Neural cell (in vitro differentiated cells): ENCODE results near the gene COMP.

Source experiments
- CTCF ChIP-seq: fragments of 450-650 bp; IDR thresholded peaks from 2 replicates; pipeline ENCODE4 v1.5.1; 2014; ENCODE audit warnings: antibody characterized with exemption, mild to moderate bottlenecking, moderate library complexity; ENCODE audit not compliant: poor library complexity, severe bottlenecking
- EP300 ChIP-seq: fragments of 450-650 bp; conservative IDR thresholded peaks from 2 replicates; pipeline ENCODE4 v1.6.1; 2014; ENCODE audit warnings: antibody characterized with exemption, mild to moderate bottlenecking, moderate library complexity; ENCODE audit not compliant: poor library complexity, severe bottlenecking
- POLR2AphosphoS5 ChIP-seq: IDR thresholded peaks from 2 replicates; pipeline ENCODE4 v1.6.1; 2012
- RAD21 ChIP-seq: fragments of 450-650 bp; conservative IDR thresholded peaks from 2 replicates; pipeline ENCODE4 v1.6.1; 2014; ENCODE audit warnings: antibody characterized with exemption, mild to moderate bottlenecking, moderate library complexity
- TAF1 ChIP-seq: IDR thresholded peaks from 2 replicates; pipeline ENCODE4 v1.6.1; 2012; ENCODE audit warnings: low read depth

- TF ChIP-seq CTCF (no peak), EP300 (no peak), TAF1 (no peak), RAD21 (no peak), POLR2AphosphoS5 (no peak)
Measured at GRCh38 chr19:18809149-18809868, 18.2 kb upstream of the COMP start.
